ENCODE measurements around the gene CLMP. TPM values are rescaled to one million over a fixed set of nuclear protein-coding genes. Genes with fewer than 3 reads are reported as not detected.

CLMP gene
- total and polyA plus RNA-seq, 2 donors (not counting 1 experiment from before 2014, with no cell fraction given): 0.01 TPM; not detected in 1

DNA sequence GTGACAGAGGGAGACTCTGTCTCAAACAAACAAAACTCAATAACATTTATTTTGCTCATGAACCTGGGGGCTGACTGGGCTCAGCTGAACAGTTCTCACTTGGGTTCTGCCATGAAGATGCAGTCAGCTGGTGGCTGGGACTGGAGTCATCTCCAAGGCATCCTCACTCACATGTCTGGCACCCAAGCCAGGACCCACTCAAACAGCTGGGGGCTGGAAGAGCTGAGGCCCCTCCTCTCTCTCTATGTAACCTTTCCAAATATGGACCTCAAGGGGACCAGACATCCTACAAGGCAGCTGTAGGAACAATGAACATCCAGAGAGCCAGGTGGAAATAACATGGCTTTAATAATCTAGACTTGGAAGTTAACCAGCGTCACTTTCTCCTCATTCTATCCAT, 149.9 kb downstream of the CLMP start:
- Histone ChIP-seq H3K27ac (ENCODE audit: low read length in 2 of 2) (no peak overlapping the region), H3K79me2 (ENCODE audit: control insufficient read depth, insufficient read depth, low read length) (no peaks in the 10 kb centered on the region), H3K4me3 (ENCODE audit: control extremely low read depth in 1 of 5, extremely low read depth in 1 of 5, insufficient read depth in 1 of 5, low read depth in 2 of 5, low read length in 4 of 5) (no peak overlapping the region), H3K9me3 (ENCODE audit: control extremely low read depth in 1 of 3, control insufficient read depth in 2 of 3, insufficient read depth in 1 of 3, low read length in 2 of 3) (no peaks in the 10 kb centered on the region), H4K20me1 (ENCODE audit: control insufficient read depth, insufficient read depth, low read length, poor library complexity, severe bottlenecking) (no peaks in the 10 kb centered on the region), H2AFZ (ENCODE audit: insufficient read depth, low read depth, low read length, poor library complexity, severe bottlenecking) (no peak overlapping the region), H3K9ac (ENCODE audit: low read length) (no peak overlapping the region), H3K36me3 (replicated peaks in 1 of 2; ENCODE audit: control extremely low read depth in 1 of 2, control insufficient read depth in 1 of 2, extremely low read depth in 1 of 2, insufficient read depth in 2 of 2, low read length in 1 of 2) (no peaks in the 10 kb centered on the region), H3K4me1 (ENCODE audit: control insufficient read depth in 2 of 2, insufficient read depth in 2 of 2, low read length in 2 of 2) (no peaks in the 10 kb centered on the region), H3K27me3 (replicated peaks in 1 of 4; ENCODE audit: control extremely low read depth in 1 of 4, control insufficient read depth in 3 of 4, insufficient read depth in 4 of 4, low read length in 3 of 4) (no peaks in the 10 kb centered on the region), H3K4me2 (replicated peaks; ENCODE audit: low read depth, low read length, poor library complexity, severe bottlenecking) (no peak overlapping the region)
- ATAC-seq (ENCODE audit: low read depth) (no peak), DNase-seq (no peak)
- H3K27ac Mint-ChIP-seq: no peak overlapping the region
- H3K4me1 Mint-ChIP-seq: no peaks in the 10 kb centered on the region
- ChIA-PET CTCF (interaction anchor here (1.1 to 1.3 kb wide), 3 partner anchors 9 to 191 kb away, joined by 3 to 5 read pairs (median 3); no protein-coding TSS in a partner anchor), POLR2A (no interaction called here)
- H3K27me3 Mint-ChIP-seq: no peaks in the 10 kb centered on the region
- no CpG with 5 or more reads among the region's 1 CpG for WGBS (ENCODE audit: insufficient coverage)
- intact Hi-C loops (cut with micrococcal nuclease): no loop called here
- no peaks in the 10 kb centered on the region for H3K9me3 Mint-ChIP-seq (ENCODE audit: insufficient read depth)
- H3K4me3 Mint-ChIP-seq: no peak overlapping the region
- no peak for TF ChIP-seq CTCF (IDR thresholded peaks at IDR 0.05)
- no peak for TF ChIP-seq EZH2 (IDR thresholded peaks at IDR 0.05; ENCODE audit: borderline replicate concordance, insufficient read depth, low read depth, low read length, poor library complexity, severe bottlenecking)

GRCh38 chr11:123041185-123041584, 153.9 kb downstream of the CLMP start:
- POLR2A ChIA-PET: no interaction called here

More at GRCh38 chr11:123041185-123041584, 153.9 kb downstream of the CLMP start:
- no peaks in the 10 kb centered on the region for H3K36me3 ChIP-seq (replicated peaks in 1 of 2; ENCODE audit: control extremely low read depth in 1 of 2, control insufficient read depth in 1 of 2, extremely low read depth in 1 of 2, insufficient read depth in 2 of 2, low read length in 1 of 2)
- no peaks in the 10 kb centered on the region for H3K4me1 Mint-ChIP-seq
- ATAC-seq (ENCODE audit: low read depth) (no peak), DNase-seq (no peak)
- no peaks in the 10 kb centered on the region for H3K4me1 ChIP-seq (ENCODE audit: control insufficient read depth in 2 of 2, insufficient read depth in 2 of 2, low read length in 2 of 2)
- no peaks in the 10 kb centered on the region for H3K27me3 Mint-ChIP-seq
- no peaks in the 10 kb centered on the region for H3K27me3 ChIP-seq (replicated peaks in 1 of 4; ENCODE audit: control extremely low read depth in 1 of 4, control insufficient read depth in 3 of 4, insufficient read depth in 4 of 4, low read length in 3 of 4)
- no peaks in the 10 kb centered on the region for H3K79me2 ChIP-seq (ENCODE audit: control insufficient read depth, insufficient read depth, low read length)
- no peak overlapping the region for H3K4me3 Mint-ChIP-seq
- no peak overlapping the region for H3K4me2 ChIP-seq (replicated peaks; ENCODE audit: low read depth, low read length, poor library complexity, severe bottlenecking)
- CTCF ChIA-PET: no interaction called here
- TF ChIP-seq CTCF (IDR thresholded peaks at IDR 0.05): no peak
- no peak for TF ChIP-seq EZH2 (IDR thresholded peaks at IDR 0.05; ENCODE audit: borderline replicate concordance, insufficient read depth, low read depth, low read length, poor library complexity, severe bottlenecking)
- H3K27ac ChIP-seq (ENCODE audit: low read length in 2 of 2): no peak overlapping the region
- no peak overlapping the region for H3K27ac Mint-ChIP-seq
- H3K9me3 ChIP-seq (ENCODE audit: control extremely low read depth in 1 of 3, control insufficient read depth in 2 of 3, insufficient read depth in 1 of 3, low read length in 2 of 3): no peaks in the 10 kb centered on the region
- no peaks in the 10 kb centered on the region for H4K20me1 ChIP-seq (ENCODE audit: control insufficient read depth, insufficient read depth, low read length, poor library complexity, severe bottlenecking)
- intact Hi-C loops (cut with micrococcal nuclease): no loop called here
- H2AFZ ChIP-seq (ENCODE audit: insufficient read depth, low read depth, low read length, poor library complexity, severe bottlenecking): no peak overlapping the region
- no peak overlapping the region for H3K4me3 ChIP-seq (ENCODE audit: control extremely low read depth in 1 of 5, extremely low read depth in 1 of 5, insufficient read depth in 1 of 5, low read depth in 2 of 5, low read length in 4 of 5)
- 97% methylated on average over 5 of the region's 10 CpGs for WGBS (ENCODE audit: insufficient coverage)
- no peak overlapping the region for H3K9ac ChIP-seq (ENCODE audit: low read length)
- no peaks in the 10 kb centered on the region for H3K9me3 Mint-ChIP-seq (ENCODE audit: insufficient read depth)

All from B cell (primary cell).